GM21529 (cell line): ENCODE results near the gene ZNF304.

ENCODE experiments used
- ATAC-seq: cut with Tn5 transposase; IDR thresholded peaks from one replicate; pipeline ENCODE4 v1.9.1; 2021; ENCODE audit not compliant: unreplicated experiment

Gene ZNF304

GRCh38 chr19:57350877-57351805 is at the start of gene ZNF304:
ZNF304 (plus strand) TSS chr19:57351271; CDS start chr19:57351665, 394 bp downstream.
- peak; percentile 98 for ATAC-seq

GRCh38 chr19:57302020-57302465 is 49.0 kb upstream of the ZNF304 start:
- no peak for ATAC-seq

DNA sequence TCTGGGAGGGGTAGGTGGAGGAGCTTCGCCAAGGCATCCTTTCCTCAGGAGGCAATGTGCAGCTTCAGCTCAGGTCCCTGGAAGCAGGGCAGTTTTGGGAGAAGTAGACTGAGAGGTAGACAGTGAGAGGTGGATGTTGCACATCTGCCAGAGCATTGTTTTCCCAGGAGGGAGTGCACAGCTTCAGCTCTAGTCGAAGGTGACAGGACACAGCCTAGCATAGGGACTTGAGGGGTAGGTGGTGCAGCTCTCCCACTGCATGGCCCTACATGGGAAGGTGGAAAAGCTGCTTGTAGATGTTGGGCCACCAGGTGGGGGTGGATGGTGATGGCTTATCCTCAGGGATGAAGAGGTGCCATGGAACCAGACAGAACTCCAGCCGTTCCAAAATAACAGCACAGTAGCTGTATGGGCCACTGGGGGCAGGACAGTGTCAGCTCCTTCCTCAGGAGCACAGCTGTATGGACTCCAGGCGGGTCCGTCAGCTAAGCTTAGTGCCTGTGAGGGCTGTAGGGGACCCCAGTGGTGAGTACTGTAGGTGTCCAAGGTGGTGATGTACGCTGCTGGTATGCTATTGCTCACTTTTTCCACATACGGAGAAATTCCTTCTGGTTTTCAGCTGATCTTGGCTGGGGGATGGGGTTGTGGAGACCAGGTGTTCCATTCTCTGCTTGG is 48.2 kb upstream of the ZNF304 start:
- ATAC-seq: no peak

DNA sequence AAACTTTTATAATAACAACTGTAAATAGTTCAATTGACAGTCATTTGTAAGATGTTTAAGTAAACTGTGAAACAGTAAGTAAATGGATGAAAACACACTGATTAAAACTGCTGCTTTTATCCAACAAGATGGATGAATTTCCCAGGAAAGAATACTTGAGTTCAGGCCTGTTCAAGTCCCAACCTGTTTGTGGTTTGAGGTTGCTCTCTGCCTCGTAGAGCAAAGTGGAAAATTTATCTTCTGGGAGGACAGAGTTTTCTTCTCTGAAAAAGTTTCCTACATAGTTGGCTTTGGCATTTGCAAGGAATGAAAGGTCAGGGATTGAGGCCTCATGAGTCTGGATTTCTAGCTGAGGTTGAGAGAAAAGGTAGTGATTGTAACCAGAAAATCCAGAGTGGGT is 46.0 kb upstream of the ZNF304 start:
- ATAC-seq: no peak

- no peak for ATAC-seq
Measured at GRCh38 chr19:57308514-57308913, 42.6 kb upstream of the ZNF304 start.

GRCh38 chr19:57310792-57311191 is 40.3 kb upstream of the ZNF304 start:
- ATAC-seq: no peak

GRCh38 chr19:57314146-57314545 is 36.9 kb upstream of the ZNF304 start:
- ATAC-seq: no peak

GRCh38 chr19:57317503-57317902 is 33.6 kb upstream of the ZNF304 start:
- no peak for ATAC-seq

DNA sequence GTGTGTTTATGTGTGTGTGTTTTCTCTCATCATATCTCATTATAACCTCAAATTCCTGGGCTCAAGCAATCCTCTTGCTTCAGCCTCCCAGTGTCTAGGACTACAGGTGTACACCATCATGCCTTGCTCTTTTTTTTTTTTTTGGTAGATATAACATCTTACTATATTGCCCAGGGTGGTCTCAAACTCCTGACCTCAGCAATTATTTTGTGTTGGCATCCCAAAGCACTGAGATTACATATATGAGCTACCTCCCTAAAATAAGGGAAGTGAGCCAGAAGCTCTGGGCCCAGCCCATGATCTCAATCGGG is 31.2 kb upstream of the ZNF304 start:
- ATAC-seq: no peak

DNA sequence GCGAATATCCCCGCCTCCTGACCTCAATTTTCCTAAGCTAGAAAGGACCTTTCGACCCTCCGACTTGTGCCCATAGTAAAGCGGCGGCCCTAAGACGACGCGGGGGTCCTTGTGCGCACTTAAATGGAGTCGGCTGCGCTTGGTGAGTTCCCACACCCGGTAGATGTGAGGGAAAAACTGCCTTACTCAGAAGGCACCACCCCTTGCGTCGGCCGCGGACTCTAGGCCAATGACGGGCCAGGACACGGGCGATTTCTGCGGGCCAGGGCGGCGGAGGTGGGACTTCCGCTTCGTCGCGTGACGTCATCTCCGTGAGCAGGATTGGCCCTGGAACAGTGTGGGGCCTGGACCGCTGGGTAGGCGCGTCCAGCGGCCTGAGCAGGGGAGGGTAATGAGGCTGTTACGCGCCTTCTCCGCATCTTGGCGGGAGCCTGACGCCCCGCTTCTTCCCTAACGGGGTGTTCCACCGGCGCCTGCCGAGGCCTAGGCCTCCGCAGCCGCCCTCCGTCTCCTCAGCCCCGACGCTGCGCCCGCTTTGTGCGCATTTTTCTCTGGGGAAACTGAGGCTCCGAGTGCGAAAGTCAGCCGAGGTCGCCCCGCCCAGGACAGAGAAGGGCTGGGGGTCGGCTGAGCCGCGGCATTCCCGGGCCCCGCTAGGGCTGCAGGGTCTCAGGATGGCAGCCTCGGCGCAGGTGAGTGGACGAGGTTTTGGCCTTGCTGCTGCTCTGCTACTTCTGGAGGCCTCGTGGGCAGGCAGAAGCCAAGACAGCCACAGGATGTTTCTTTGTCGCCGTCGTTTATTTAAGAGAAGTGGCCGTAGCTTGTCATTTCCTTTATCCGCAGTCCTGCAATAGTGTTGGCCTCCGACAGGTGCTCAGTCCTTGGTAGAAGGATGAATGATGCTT is 30.6 kb upstream of the ZNF304 start, which contains the start of gene ZNF543:
Gene ZNF543 (plus strand): TSS at position 293 of the 905 bp plus-strand sequence. CDS start 382 bp downstream, at position 675.
- ATAC-seq: peak; percentile 94

- no peak for ATAC-seq
Measured at GRCh38 chr19:57321116-57321515, 30.0 kb upstream of the ZNF304 start.

GRCh38 chr19:57321751-57322150 is 29.3 kb upstream of the ZNF304 start:
- ATAC-seq: no peak

- ATAC-seq: no peak
Measured at GRCh38 chr19:57324992-57325391, 26.1 kb upstream of the ZNF304 start.

- no peak for ATAC-seq
Measured at GRCh38 chr19:57327993-57328392, 23.1 kb upstream of the ZNF304 start.

DNA sequence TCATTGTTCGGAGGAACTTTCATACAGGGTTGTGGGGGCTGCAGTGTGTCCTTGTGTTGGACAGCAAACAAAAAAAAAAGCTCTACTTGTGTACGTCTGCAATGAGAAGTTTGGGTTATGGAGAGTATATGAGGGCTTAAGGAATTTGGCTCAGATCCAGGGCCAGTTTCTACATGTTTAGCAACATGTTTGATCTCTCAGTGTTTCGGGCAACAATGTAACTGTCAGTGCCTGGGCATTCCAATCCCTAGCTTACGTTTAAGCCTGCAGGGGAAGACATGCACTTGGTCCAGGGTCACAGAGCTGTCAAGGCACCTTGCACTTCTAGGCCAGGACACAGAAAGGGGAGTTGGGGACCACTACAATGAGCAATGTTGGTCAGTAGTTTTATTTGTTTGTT is 16.9 kb upstream of the ZNF304 start:
- ATAC-seq: no peak

- ATAC-seq: no peak
Measured at GRCh38 chr19:57338877-57339276, 12.2 kb upstream of the ZNF304 start.

DNA sequence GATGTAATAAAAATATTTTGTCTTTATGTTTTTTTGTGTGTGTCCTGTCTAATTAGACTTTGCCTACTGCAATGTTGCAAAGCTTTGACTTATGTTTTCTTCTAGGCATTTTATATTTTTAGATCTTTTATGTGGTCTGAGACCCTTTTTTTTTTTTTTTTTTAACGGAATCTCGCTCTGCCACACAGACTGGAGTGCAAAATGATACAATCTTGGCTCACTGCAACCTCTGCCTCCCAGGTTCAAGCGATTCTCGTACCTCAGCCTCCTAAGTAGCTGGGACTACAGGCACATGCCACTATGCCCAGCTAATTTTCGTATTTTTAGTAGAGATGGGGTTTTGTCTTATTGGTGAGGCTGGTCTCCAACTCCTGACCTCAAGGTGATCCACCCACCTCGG is 8.5 kb upstream of the ZNF304 start:
- ATAC-seq: no peak

DNA sequence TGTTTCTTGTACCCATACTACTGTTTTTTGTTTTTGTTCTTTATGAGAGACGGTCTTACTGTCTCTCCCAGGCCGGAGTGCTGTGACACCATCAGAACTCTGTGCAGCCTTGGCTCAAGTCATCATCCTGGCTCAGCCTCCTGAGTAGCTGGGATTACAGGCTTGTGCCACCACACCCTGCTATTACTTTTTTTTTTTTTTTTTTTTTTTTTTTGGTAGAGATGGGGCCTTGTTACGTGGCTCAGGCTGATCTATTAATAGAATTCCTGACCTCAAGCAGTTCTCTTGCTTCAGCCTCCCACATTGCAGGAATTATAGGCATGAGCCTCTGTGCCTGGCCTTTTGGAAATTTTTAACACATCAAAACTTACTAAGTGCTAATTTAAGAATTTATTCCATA is 2.9 kb upstream of the ZNF304 start:
- no peak for ATAC-seq

- ATAC-seq: no peak
Measured at GRCh38 chr19:57351867-57352266, 796 bp downstream of the ZNF304 start.

DNA sequence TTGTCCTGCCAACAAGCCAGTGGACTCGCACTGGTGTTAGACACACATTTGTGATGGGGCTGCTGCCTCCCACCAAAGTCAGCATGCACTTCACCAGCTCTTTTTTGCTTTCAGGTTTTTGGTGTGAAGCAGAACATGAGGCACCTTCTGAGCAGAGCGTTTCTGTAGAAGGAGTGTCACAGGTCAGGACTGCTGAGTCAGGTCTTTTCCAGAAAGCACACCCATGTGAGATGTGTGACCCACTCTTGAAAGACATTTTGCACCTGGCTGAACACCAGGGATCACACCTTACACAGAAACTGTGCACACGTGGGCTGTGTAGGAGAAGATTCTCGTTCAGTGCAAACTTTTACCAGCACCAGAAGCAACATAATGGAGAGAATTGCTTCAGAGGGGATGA is 4.8 kb downstream of the ZNF304 start:
- ATAC-seq: no peak

- ATAC-seq: no peak
Measured at GRCh38 chr19:57357406-57357805, 6.3 kb downstream of the ZNF304 start.
